BLaER1 (cell line): ENCODE data around the gene PKIG.

Source experiments
- H3K27ac ChIP-seq: shearing (Covaris generic); formaldehyde crosslinking; 2 replicates; pipeline ENCODE4 v1.8.1; 2022
- H3K27me3 ChIP-seq: shearing (Covaris generic); formaldehyde crosslinking; 2 replicates; pipeline ENCODE4 v1.8.1; 2022
- H3K36me3 ChIP-seq: shearing (Covaris generic); formaldehyde crosslinking; 2 replicates; pipeline ENCODE4 v1.8.1; 2022
- H3K4me1 ChIP-seq: shearing (Covaris generic); formaldehyde crosslinking; 2 replicates; pipeline ENCODE4 v1.8.1; 2022
- H3K4me2 ChIP-seq: shearing (Covaris generic); formaldehyde crosslinking; 2 replicates; pipeline ENCODE4 v1.8.1; 2022
- H3K4me3 ChIP-seq: shearing (Covaris generic); formaldehyde crosslinking; 2 replicates; pipeline ENCODE4 v1.8.1; 2022
- H3K9ac ChIP-seq: shearing (Covaris generic); formaldehyde crosslinking; 2 replicates; pipeline ENCODE4 v1.8.1; 2022
- H3K9me3 ChIP-seq: shearing (Covaris generic); formaldehyde crosslinking; 2 replicates; pipeline ENCODE4 v1.8.1; 2022
- H4K20me1 ChIP-seq: shearing (Covaris generic); formaldehyde crosslinking; 2 replicates; pipeline ENCODE4 v1.8.1; 2022
- Cebpa-rat ChIP-seq: shearing (Covaris generic); IDR thresholded peaks from 2 replicates; pipeline ENCODE4 v1.8.1; 2022

PKIG gene

DNA sequence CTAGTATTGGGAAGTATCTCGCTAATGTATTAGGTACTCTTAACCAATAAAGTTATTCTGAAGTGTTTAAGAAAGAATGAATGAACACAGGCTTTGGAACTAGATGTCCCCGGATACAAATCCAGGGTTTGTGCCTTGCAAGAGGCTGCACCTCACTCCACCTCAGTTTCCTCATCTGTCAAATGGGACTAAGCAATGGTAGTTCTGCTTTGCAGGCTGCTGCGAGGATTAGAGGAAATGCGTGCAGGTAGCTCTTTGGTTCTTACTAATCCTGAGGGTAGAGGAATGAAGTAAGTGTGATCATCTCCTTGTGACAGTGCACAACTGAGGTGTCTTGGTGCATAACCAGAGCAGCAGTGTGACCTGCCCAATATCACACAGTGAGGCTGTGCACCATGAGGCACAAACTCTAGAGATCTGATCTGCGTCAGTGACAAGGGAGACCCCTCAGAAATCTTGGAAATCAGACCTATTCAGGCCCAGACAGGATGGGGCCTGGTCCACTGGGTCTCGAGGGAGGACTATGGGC, 42.4 kb downstream of the PKIG start:
- Histone ChIP-seq H3K4me2 (no peak overlapping the region), H3K27ac (no peak overlapping the region), H3K27me3 (no peaks in the 10 kb centered on the region), H4K20me1 (peaks cover 71% of the 10 kb centered on the region), H3K4me1 (peaks cover 34% of the 10 kb centered on the region), H3K9me3 (peaks cover 18% of the 10 kb centered on the region), H3K9ac (no peak overlapping the region), H3K36me3 (peaks cover 100% of the 10 kb centered on the region), H3K4me3 (no peak overlapping the region)
- TF ChIP-seq Cebpa-rat, result no peak

DNA sequence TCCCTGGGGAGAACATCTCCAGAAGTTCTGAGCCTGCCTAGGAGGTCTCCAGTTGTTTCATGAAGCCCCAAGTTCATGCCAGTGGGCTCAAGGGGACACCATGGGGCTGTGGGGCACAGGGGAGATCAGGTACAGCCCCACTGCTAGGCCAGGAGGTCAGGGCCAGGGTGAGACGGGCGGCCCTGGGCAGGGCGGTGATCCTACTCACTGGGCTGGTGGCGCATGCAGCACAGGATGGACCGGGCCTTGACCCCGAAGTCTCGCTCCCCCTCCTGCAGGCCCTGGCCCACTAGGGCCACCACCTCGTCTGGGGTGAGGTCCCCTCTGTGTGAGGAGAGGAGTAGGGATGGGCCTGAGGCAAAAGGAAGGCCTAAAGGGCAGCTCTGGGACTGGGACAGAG, 43.0 kb downstream of the PKIG start:
- Histone ChIP-seq H3K36me3 (peaks cover 100% of the 10 kb centered on the region), H4K20me1 (peaks cover 73% of the 10 kb centered on the region), H3K4me3 (no peak overlapping the region), H3K27me3 (no peaks in the 10 kb centered on the region), H3K4me1 (peaks cover 28% of the 10 kb centered on the region), H3K4me2 (no peak overlapping the region), H3K9me3 (peaks cover 18% of the 10 kb centered on the region), H3K9ac (no peak overlapping the region), H3K27ac (0 out of 2 replicates have a peak overlapping the region, but pooled peaks have one; percentile 30)
- TF ChIP-seq Cebpa-rat, result no peak

DNA sequence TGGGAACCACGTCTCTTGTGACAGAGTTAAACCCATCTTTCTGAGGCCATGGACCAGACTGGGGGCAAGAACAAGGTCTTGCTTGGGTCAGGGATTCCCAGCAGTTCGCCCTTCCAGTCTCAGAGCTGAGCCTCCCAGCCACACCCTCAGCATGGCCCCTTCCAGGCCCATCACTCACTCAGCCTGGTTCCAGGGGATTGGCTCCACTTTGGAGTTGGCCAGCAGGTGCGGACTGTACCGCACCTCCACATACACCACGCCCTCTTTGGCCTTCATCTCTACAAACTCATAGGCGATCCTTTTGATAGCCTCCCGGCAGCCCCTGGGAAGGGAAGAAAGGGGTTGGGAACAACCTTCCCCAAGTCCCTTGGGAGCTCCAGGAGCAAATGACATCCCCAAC, 43.9 kb downstream of the PKIG start:
- peaks cover 19% of the 10 kb centered on the region for H3K4me1 ChIP-seq
- H3K27ac ChIP-seq, result no peak overlapping the region; the same call in 1 of the 2 replicates
- no peak overlapping the region for H3K4me2 ChIP-seq
- no peaks in the 10 kb centered on the region for H3K27me3 ChIP-seq
- no peak overlapping the region for H3K4me3 ChIP-seq
- H3K36me3 ChIP-seq, result peaks cover 100% of the 10 kb centered on the region
- no peak for TF ChIP-seq Cebpa-rat
- peaks cover 18% of the 10 kb centered on the region for H3K9me3 ChIP-seq
- peaks cover 79% of the 10 kb centered on the region for H4K20me1 ChIP-seq
- H3K9ac ChIP-seq, result 0 out of 2 replicates have a peak overlapping the region, but pooled peaks have one; percentile 10

- Histone ChIP-seq H3K4me3 (no peak overlapping the region), H3K9ac (no peak overlapping the region), H3K4me2 (no peak overlapping the region), H3K27me3 (no peaks in the 10 kb centered on the region), H3K4me1 (peaks cover 18% of the 10 kb centered on the region), H4K20me1 (peaks cover 86% of the 10 kb centered on the region), H3K36me3 (peaks cover 100% of the 10 kb centered on the region), H3K27ac (no peak overlapping the region), H3K9me3 (peaks cover 18% of the 10 kb centered on the region)
- TF ChIP-seq Cebpa-rat, result no peak
Observed at GRCh38 chr20:44627364-44628010, 45.1 kb downstream of the PKIG start.

- no peak overlapping the region for H3K27ac ChIP-seq
- TF ChIP-seq Cebpa-rat, result no peak
- no peak overlapping the region for H3K4me3 ChIP-seq
- no peaks in the 10 kb centered on the region for H3K27me3 ChIP-seq
- no peak overlapping the region for H3K4me2 ChIP-seq
- peaks cover 7% of the 10 kb centered on the region for H3K9me3 ChIP-seq
- peaks cover 29% of the 10 kb centered on the region for H3K4me1 ChIP-seq
- H3K36me3 ChIP-seq, result peaks cover 100% of the 10 kb centered on the region
- H3K9ac ChIP-seq, result no peak overlapping the region
- H4K20me1 ChIP-seq, result peaks cover 98% of the 10 kb centered on the region
Observed at GRCh38 chr20:44629017-44629385, 46.6 kb downstream of the PKIG start.

- no peak overlapping the region for H3K4me3 ChIP-seq
- no peak for TF ChIP-seq Cebpa-rat
- H3K27me3 ChIP-seq, result no peaks in the 10 kb centered on the region
- peaks cover 1% of the 10 kb centered on the region; the same call in 1 of the 2 replicates for H3K9me3 ChIP-seq
- peaks cover 30% of the 10 kb centered on the region for H3K4me1 ChIP-seq
- H3K27ac ChIP-seq, result 0 out of 2 replicates have a peak overlapping the region, but pooled peaks have one; percentile 9
- H3K9ac ChIP-seq, result no peak overlapping the region
- peaks cover 100% of the 10 kb centered on the region for H3K36me3 ChIP-seq
- H4K20me1 ChIP-seq, result peaks cover 98% of the 10 kb centered on the region
- no peak overlapping the region for H3K4me2 ChIP-seq
Observed at GRCh38 chr20:44629542-44629941, 47.2 kb downstream of the PKIG start.

DNA sequence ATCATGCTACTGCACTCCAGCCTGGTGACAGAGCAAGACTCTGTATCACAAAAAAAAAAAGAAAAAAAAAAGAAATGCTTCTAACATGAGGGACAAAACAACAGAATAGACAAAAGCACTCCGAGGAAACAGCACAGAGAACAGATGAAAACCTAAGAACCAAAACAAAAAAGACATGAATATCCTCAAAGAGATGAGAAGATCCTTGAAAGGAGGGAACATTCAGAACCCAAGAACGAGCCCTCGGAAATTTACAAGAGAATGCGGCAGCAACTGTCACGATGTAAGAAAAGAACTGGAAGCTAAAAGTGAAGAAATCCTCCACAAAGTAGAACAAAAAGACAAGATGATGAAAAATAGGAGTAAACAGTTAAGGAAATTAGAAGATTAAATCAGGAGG, 47.9 kb downstream of the PKIG start:
- H3K36me3 ChIP-seq, result peaks cover 100% of the 10 kb centered on the region
- H3K4me2 ChIP-seq, result no peak overlapping the region
- no peak overlapping the region for H3K27ac ChIP-seq
- no peak overlapping the region for H3K4me3 ChIP-seq
- peaks cover 30% of the 10 kb centered on the region for H3K4me1 ChIP-seq
- peaks cover 98% of the 10 kb centered on the region for H4K20me1 ChIP-seq
- H3K9ac ChIP-seq, result no peak overlapping the region
- no peak for TF ChIP-seq Cebpa-rat
- no peaks in the 10 kb centered on the region for H3K9me3 ChIP-seq
- no peaks in the 10 kb centered on the region for H3K27me3 ChIP-seq

- peak overlapping the region; percentile 54 for H3K4me2 ChIP-seq
- no peaks in the 10 kb centered on the region for H3K9me3 ChIP-seq
- no peak for TF ChIP-seq Cebpa-rat
- peaks cover 100% of the 10 kb centered on the region for H3K36me3 ChIP-seq
- H3K4me1 ChIP-seq, result peaks cover 26% of the 10 kb centered on the region
- peak overlapping the region; percentile 65 for H3K9ac ChIP-seq
- peaks cover 99% of the 10 kb centered on the region for H4K20me1 ChIP-seq
- no peaks in the 10 kb centered on the region for H3K27me3 ChIP-seq
- peak overlapping the region; percentile 74 for H3K27ac ChIP-seq
- H3K4me3 ChIP-seq, result no peak overlapping the region
Observed at GRCh38 chr20:44632103-44632752, 49.8 kb downstream of the PKIG start.

- peaks cover 36% of the 10 kb centered on the region for H3K4me1 ChIP-seq
- no peaks in the 10 kb centered on the region for H3K27me3 ChIP-seq
- no peak for TF ChIP-seq Cebpa-rat
- peak overlapping the region; percentile 74 for H3K27ac ChIP-seq
- H3K36me3 ChIP-seq, result peaks cover 100% of the 10 kb centered on the region
- 0 out of 2 replicates have a peak overlapping the region, but pooled peaks have one; percentile 16 for H3K9ac ChIP-seq
- no peak overlapping the region for H3K4me3 ChIP-seq
- no peaks in the 10 kb centered on the region for H3K9me3 ChIP-seq
- peaks cover 99% of the 10 kb centered on the region for H4K20me1 ChIP-seq
- H3K4me2 ChIP-seq, result peak overlapping the region; percentile 54
Observed at GRCh38 chr20:44633187-44633810, 50.9 kb downstream of the PKIG start.
